ENCODE results near the gene HOXD10.

HOXD10 gene
- 0 to 0.88 (median 0) reads per million in 17 experiments for total RNA-seq

DNA sequence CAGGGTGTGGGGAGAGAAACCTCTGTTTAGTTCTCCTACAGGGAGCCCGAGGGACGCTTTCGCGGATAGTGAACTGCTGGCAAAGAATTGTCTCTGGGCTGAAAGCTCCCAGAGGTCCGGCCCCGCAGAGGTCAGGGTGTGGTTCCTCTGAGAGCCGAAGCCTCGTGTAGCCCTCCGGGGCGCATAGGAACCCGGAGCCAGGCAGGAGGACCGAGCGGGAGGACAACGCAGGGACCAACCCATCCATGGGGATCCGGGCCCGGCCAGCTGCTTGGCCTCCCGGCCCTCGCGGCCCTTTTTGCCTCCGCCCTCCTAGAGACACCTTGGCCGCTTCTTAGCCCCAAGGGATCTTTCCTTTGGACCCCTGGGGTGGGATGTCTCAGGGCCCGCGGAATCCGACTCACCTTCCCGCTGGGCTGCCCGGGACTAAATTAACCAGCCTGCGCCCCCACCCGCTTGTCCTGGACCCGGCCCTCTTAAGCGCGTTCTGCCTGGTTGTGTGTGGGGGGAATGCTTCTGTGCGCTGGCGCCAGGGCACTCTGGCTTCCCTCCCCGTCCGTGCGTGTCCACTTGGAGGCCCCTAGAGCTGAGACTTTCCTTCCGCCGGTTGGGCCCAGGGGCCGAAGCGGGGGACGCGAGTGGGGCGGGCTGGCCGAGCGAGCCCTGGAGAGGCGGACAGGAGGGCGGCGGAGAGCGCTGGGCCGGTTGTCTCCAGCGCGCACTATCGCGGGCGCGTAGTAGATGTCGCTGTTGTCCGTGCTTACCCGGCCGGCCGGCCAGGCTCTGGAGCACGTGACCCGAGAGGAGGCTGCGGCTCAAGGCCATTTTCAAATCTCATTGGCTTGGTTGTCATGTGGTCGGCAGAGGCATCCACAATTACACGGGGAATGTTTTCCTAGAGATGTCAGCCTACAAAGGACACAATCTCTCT is at the start of gene HOXD10:
TSS of gene HOXD10 (plus strand) at position 896 of the 931 bp plus-strand sequence. CDS start 56 bp downstream, outside the sequence.
- no peak for DNase-seq

DNA sequence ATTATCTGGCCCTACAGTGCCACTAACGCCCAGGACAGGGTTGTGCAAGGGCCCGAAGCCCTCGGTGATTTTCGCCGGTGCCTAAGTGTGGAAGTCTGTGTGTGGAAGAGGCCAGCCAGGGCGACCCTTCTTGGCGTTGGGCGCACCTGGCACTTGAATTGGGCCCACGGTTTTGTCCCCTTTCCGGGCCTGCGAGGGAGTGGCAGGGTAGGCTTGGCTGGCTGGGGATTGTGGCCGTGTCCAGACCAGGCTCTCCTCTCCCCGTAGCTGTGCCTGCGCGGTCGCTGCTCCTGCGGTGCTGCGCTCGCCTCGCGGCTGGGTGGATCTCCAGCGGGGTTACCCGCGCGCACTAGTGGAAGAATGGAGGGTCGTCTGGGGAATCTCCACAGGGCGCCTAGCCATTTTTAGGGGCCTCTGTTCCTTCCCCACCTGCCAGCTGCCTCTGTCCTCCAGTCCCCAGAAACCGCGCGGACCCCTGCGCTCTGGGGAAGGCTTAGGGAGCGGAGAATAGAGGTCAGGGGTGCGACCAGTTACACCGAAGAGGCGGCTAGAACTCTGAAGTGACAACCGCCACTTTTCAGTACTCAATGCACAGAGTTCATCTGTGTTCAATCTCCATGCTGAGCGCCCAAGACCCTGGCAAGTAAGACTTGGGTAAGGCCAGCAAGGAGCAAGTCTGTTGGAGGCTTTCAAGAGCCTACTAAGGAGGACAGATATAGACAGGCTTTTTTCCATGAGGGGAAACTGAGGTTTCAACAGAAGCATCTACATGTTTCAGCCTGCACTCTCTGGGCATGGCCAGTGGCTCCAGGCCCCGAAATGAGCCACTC is 48.8 kb upstream of the HOXD10 start:
- no peak for DNase-seq

DNA sequence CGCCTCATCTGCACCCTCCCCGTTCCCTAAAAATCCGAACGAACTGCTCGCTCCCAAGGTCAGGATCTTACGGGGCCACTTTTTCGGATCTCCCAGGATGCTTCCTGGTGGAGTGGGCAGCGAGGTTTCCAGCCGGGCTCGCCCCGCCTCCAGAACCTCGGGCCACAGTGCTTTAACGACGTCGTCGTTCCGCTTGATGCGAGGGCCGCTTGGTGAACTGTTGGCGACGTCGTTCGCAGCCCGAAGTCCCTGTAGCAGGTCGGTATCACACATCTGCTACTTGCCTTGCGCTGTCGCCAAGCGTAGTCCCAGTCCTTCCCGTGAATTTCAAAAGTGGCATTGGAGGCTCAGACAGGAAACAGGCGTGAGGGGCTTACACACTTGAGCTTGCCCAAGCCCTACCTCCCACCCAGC is 48.2 kb upstream of the HOXD10 start:
- DNase-seq, result no peak

DNA sequence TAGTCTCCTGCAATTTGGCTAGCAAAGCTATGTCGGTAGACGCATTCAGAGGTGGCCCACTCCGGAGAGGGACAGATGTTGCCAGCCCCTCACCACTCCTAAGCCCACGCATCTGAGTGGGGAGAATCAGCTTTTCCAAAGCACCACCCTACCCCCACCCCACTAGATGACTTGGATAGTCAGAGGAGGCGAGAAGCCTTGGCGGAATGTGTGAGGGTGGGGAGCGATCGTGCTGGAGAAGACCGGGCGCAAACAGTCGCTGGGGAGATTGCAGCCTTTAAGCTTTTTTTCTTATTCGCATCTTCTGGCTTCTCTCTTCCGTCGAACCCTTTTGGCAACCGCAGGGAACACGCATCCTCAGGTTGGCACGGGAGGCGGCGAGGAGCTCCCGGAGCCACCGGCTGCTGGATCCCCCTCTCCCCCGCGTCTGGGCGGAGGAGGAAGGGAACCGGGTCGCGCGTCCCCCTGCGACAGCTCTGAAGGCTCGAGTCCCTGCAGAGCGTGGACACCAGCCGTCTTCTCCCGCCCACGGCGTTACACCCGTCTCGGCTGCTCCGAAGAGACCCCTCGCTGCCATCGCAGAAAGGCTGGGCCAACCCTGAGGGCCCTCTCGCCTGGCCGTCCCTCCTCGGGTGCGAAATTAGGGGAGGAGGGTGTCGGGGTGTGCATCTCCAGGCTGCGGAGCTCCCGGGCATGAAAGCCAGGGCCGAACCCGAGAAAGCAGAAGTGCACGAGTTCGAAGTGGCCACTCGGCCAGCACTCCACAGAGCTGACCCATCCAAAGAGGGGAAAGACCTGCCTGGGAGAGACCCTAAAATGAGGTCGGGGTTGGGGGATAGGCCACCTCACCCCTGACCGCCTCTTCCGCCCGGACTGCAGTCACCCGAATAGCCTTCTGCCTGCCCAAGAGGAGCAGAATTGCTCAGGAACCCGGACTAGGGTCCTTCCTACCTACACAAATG is 45.0 kb upstream of the HOXD10 start:
- no peak for DNase-seq

DNA sequence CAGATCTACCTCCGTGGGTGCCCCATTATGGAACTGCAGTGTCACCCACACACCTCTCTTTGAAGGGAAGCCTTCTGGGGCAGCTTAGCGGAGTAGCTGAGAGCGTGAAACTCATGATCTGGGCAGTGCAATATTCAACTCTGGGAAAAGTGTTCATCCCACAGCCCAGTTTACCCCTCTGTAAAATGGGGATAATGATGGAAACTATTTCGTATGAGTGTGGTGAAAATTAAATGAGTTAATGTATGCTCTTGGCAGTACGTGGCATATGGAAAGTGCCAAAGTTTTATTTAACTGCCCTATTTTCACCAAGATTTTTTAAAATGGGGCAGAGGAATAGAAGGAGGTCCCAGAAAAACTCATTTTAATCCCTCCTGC is 44.3 kb upstream of the HOXD10 start:
- DNase-seq, result no peak

DNA sequence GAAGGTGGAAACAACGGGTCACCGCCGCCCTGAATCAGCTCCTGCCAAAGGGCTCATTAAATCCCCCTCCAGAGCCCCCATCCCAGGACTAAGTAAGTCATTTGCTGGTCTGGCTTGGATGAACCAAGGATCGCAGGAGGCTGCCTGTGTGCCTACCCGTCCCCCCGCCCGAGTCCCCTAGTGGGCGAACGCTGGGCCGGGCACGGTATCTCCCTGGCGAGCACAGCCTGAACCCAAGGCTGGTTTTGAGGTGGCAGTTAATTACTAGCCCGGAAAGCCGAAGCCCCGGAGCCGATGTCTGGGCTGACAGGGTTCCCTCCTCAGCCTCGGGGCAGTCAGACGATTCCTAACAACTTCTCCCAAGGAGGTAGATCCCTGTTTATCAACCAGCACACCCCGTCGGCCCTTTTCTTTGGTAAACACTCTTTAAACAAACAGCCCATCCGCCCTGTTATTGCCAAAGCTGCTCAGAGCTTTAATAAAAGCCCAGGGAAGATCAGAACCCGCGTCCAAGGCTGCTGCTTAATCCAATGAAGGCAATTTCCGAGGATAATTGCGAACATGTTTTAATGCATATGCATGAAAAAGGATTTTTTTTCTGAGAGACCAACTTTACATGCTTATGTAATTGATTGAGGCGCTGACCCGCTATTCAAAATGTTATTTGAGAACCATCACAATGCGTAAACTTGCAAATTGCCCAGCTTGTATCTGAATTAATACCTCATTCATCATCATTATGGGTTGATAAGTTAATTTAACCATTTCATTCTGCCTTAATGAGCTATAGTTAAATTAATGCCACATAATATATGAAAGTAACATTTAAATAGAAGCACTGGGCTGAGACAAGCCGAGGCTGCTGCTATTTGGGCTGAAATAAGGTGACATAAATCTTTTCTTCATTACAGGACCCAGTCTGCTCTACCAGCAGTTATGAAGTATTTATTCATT is 43.4 kb upstream of the HOXD10 start:
- no peak for DNase-seq

DNA sequence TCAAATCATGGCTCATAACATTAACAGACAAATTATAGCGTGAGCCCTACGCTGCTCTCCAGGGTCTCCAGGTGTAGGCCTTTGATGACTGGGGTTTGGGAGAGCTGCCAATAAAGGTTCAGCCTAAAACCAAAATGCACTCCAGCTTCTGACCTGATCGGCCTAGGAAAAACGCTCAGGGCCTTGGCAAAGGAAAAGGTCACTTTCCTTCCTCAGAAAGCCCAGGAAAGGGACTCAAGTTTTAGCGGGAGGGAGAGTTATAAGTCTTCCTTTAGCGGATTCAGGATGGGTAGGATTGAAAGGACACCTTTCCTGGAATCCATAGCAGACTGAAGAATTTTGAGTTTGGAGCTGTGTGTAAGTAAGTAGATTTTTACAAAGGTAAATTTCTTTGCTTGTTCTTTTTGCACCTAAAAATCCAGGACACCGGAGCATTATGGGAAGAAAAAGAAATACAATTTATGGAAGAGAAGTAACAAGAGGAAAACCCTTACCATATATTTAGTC is 41.6 kb upstream of the HOXD10 start:
- DNase-seq, result no peak

DNA sequence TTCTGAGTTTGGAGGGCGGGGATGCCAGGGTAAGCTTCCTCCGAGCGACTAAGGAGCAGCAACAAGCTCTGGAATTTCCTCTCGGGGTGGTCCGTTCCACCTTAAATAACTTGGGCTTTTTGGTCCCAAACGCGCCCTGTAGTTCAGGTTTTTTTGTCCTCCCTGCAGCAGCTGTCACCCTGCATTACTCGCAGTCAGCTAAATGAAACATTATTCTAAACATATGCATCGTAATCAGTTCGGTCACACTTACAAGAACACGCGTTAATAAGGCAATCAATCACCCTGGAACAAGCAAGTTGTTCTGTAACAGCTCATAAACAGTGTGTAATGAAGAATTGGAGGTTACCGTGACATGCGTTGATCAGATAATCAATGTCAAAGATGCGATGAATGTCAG is 41.1 kb upstream of the HOXD10 start:
- DNase-seq, result no peak

DNA sequence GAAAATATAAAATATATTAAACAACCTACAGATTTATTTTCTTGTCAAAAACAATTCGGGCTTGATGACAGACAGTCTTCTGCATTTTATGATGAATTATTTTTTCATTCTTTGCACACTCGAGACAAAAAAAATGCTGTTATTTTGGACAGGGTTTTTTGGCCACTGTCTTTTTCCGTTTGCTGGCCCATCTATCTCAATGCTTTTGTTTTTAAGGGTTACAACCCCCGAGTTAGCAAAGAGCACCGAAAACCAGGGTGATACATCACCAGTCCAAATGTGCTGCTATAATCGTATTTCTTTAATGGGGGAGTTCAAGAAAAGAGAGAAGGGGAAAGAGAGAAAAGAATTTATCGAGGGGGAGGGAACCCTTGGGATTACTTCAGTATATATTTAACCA is 40.5 kb upstream of the HOXD10 start:
- DNase-seq, result no peak

DNA sequence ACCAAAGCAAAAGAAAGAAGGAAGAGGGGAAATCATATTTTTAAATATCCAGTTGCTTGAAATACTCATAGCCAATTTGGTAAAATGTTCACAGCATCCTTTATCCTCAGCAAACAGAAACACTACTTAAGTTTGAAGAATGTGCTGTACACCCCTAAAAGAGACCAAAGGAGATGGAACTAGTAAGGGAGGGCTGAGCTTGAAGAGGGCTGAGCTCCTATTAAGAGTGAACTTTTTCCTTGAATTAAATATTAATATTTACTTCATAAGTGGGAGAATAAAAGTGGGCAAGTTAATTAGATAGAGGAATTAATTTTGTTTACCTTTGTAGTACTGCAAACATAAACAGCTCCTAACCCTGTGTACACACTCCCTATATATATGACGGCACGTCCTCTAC is 39.8 kb upstream of the HOXD10 start:
- no peak for DNase-seq

DNA sequence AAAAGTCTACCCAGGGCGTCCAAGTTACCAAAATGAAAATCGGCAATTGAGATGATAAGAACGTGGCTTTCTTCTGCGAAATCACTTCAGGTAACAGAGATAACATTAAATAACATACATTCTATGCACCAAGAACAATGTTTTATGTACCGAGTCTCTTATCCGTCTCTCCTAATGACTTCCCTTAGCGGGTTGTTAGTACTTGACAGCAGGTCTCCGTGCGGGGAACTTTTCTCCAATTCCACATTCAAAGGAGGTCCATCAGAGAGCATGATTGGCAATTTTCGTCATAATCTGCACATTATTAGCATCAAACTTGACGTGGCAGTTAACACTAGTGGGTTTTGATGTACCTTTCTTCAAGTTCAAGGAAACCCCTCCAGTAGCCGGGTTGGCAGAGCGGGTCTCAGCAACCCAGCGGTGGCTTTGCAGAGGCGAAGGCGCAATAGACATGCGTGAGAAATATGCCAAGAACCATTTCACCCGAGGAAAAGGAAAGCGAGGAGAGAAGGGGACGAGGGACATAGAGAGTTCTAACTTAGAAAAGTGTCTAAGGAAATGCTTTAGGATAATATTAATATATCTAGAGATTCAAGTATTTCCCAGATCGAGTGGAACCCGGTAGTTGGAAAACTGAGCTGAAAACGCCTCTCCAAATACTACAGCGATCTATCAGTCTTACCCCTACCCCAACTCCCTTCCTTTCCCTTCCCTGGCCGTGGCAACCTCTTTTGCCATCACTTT is 37.9 kb upstream of the HOXD10 start:
- DNase-seq, result no peak

DNA sequence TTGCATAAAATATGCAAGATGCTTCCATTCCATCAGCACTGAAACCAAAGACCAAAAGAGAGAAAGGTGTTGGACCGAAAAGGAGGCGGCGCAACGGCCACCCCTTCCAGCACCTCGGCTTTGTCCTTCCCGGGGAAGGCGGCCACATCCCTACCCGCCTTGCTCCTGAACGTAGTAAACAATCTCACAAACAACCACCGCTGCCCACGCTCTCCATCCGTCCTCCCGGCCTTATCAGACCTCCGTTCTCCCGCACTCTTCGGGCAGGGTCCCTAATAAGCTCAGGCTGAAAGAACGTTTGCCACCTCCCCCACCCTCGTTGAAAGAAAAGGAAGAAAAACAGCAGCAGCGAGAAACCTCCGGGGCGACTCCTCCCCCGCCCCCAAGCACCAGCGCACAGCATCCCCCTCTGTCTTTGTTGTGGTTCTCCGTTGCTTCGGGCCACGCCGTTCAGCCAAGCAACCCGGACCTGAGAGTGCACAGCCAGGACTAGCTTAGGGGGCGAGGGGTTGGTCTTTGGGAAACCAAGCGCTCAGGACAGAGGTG is 37.2 kb upstream of the HOXD10 start:
- DNase-seq, result no peak

DNA sequence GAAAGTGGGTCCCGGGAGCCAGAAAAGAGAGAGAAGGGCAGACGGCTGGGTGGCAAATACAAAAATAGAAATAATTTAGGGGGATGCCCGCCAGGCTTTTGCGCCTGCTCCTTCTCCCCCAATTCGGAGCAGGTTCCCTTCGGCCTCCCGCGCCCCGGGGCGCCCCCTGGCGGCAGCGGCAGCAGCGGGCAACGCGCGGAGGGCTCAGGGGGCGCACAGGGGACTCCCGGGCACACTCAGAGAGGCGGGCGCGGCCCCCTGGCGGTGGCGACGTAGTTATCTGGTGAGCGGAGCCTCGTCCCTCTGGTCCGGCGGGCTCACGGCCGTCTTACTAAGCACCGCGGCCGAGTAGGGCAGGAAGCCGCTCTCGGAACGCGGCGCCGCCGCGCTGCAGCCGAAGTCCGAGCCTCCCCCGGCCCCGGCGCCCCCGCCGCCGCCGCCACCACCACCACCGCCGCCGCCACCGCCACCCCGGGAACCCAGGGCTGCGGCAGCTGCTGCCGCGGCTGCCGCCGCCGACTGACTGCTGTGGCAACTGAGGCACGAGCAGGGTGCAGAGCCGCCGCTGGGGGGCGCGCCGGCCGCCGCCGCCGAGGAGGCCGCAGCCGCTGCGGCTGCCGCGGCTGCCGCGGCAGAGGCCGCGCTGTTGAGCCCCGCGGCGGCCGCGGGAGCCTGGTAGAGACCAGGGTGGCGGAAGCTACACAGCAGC is 36.6 kb upstream of the HOXD10 start:
- DNase-seq, result peak in 3 of 4 experiments; percentile 33 to 69 (median 46)

DNA sequence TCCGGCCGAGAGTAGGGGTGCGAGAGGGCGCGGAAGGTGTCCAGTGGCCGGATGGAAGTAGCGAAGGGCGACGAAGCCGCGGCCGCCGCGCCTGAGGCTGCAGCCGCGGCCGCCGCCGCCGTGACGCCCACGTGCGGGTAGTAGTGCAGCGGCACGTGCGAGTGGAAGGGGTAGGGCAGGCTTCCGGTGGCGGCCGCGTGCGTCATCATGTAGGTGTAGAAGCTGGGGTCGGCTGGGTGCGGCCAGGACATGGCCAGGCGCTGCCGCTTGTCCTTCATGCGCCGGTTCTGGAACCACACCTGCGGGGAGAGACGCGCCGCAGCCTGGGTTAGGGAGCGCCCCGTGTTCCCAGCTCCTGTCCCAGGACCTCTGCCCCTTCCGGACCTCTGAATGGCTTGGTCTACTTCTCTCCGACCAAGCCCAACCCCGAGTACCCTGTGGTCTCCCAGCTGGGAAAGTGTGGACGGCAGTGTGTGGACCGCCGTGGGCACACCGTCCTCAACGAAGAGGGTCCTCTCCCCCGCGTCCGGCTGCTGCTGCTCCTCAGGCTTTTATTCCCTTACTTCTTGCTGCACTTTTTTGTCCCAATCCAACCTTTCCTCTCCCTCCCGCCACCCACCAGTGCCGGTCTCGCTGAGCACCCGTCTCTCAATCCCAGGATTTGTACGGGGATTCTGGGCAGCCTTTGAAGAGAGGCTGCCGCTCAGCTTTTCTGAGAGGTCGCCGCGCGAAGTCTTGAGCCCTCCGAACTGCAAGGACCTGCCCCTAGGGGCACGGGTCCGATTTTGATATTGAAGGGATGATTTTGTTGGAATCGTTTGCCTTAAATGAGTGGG is 35.8 kb upstream of the HOXD10 start:
- DNase-seq, result peak in 1 of 4 experiments; percentile 16

DNA sequence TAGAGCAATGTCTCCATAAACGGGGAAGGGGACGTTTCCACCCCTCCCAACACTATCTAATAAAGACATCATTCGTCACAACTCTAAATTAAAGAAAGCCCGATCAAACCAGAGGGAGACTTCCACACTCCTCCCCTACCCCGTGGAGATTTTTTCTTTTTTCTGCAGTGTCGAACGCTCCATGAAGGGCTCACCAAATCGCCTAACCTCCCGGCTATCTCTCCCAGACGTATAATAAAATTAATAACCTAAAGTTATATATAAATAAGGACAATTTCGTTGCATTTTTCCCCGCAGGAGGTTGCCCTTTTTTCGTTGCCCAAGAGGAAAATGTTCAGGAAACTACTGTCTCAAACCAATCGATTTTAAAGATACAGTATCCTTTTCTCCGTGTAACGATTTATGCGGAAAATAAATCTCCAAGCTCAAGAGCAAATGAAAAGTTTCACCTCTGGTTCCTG is 35.2 kb upstream of the HOXD10 start:
- no peak for DNase-seq

DNA sequence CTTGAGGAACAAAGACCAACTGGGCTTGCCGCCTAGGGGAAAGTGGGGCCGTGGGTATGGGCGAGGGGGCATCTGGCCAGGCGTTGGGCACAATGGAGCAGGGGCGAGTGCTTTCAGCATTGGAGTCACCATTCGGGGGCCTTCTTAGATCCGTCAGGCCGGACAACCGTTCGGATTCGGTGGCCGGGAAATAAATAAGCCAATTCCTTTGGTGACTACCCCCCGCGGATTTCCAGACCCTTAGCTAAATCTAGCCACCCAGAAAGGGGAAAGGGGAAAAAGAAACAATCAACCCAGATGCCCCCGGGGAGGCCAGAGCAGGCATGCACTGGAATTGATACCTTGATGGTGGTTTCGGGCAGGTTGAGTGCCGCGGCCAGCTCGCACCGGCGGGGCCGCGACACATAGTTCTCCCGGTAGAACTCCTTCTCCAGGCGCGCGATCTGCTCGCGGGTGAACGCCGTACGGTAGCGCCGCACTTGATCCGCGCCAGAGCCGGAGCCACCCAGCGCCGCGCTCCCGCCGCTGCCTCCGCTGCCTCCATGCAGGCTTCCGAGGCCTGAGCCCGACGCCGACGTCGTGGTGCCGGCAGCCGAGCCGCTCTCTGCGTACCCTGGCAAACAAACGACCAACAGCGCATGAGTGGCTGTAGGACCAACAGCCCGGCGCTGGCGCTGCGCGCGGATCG is 34.6 kb upstream of the HOXD10 start:
- DNase-seq, result no peak

DNA sequence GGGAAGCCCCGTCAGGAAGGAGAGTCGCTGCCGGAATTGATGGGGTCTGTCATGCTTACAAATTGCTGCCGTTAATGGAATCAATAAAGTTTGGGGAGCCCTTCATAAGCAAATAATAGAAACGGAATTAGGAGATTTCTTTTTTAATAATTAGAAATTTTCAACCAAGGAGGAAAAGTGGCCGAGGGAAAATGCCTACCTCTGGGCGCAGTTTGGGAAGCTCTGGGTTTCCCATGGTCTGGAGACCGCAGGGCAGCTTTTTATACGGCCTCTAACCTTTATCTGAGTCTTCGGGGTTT is 34.1 kb upstream of the HOXD10 start:
- DNase-seq, result no peak

All from suppressor macrophage (primary cell).